GM10248 (cell line): ENCODE measurements around the gene PRKCB.
A peak's percentile ranks its signal among the peaks of the same experiment; 100 is the strongest.

ENCODE experiments used
- CTCF ChIA-PET: fragments of 300-600 bp; sonication (Branson Sonifier 250); formaldehyde crosslinking; extraction: SDS; loops from one replicate; lab custom pipeline; 2021; ENCODE audit warnings: antibody characterized with exemption; lab: Yijun Ruan, JAX
- POLR2A ChIA-PET: fragments of 350-650 bp; sonication (Branson Sonifier 250); formaldehyde crosslinking; extraction: SDS; loops from one replicate; lab custom pipeline; 2020; ENCODE audit warnings: antibody characterized with exemption; lab: Yijun Ruan, JAX
- DNase-seq: peaks from one replicate; pipeline ENCODE4 v3.0.0; 2012; ENCODE audit errors: extremely low spot score
- TF ChIP-seq, protein P1 (sequence below): IDR thresholded peaks from 2 replicates; pipeline ENCODE4 v1.5.1; 2012; ENCODE audit warnings: mild to moderate bottlenecking, low read depth; ENCODE audit errors: extremely low read depth, missing control alignments, control extremely low read depth

The PRKCB gene

GRCh38 chr16:23874613-23875294, 39.0 kb downstream of the PRKCB start:
- TF ChIP-seq, protein P1, sequence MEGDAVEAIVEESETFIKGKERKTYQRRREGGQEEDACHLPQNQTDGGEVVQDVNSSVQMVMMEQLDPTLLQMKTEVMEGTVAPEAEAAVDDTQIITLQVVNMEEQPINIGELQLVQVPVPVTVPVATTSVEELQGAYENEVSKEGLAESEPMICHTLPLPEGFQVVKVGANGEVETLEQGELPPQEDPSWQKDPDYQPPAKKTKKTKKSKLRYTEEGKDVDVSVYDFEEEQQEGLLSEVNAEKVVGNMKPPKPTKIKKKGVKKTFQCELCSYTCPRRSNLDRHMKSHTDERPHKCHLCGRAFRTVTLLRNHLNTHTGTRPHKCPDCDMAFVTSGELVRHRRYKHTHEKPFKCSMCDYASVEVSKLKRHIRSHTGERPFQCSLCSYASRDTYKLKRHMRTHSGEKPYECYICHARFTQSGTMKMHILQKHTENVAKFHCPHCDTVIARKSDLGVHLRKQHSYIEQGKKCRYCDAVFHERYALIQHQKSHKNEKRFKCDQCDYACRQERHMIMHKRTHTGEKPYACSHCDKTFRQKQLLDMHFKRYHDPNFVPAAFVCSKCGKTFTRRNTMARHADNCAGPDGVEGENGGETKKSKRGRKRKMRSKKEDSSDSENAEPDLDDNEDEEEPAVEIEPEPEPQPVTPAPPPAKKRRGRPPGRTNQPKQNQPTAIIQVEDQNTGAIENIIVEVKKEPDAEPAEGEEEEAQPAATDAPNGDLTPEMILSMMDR = no peak
- ChIA-PET CTCF (interaction anchor here (1.2 to 3.8 kb wide), 3 partner anchors 13 to 135 kb away, joined by 3 to 15 read pairs (median 6); no protein-coding TSS in a partner anchor), POLR2A (no interaction called here)
- DNase-seq = no peak

DNA sequence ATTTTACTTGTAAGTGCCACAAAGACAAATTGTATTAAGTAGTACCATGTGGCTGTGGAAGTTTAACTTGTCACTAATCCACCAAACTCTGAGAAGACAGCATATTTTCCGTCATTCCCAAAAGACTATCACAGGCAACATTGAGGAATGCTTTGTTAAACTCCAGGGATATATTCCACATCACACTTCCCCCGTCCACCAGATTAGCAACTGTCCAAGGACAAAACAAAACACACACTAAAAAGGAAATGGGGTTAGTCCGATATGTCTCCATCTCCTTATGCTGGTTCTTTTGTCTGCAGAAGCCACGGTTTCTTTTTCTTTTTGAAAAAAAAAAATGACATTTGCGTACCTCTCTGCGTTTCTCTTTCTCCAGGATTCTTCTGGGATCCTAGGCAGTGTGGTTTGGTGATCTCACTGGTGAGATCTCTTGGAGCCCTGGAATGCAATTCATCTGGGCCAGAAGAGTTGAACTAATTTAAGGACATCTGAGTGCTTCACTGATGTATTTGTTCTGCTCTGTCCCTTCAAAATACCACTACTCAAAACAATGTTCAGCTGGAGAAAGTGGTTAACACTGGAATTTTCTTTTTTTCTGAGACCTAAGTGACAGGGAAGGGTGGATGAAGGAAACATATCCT, 40.6 kb downstream of the PRKCB start:
- no peak for DNase-seq
- CTCF ChIA-PET = interaction anchor here (1.3 to 5.6 kb wide), 10 partner anchors 7 to 160 kb away, joined by 3 to 46 read pairs (median 8); no protein-coding TSS in a partner anchor
- POLR2A ChIA-PET = no interaction called here
- TF ChIP-seq, protein P1 = no peak

GRCh38 chr16:23877107-23878070, 41.6 kb downstream of the PRKCB start:
- TF ChIP-seq, protein P1 = peak; percentile 38
- ChIA-PET CTCF (interaction anchor here (0.6 to 5.6 kb wide), 24 partner anchors 8 to 704 kb away, joined by 3 to 46 read pairs (median 5); no protein-coding TSS in a partner anchor), POLR2A (no interaction called here)
- peak; percentile 17 for DNase-seq

GRCh38 chr16:23879735-23880373, 44.1 kb downstream of the PRKCB start:
- ChIA-PET POLR2A (interaction anchor here (0.7 kb wide), 1 partner anchor 15 kb away, joined by 4 read pairs; no protein-coding TSS in a partner anchor), CTCF (interaction anchor here (1.2 to 5.6 kb wide), 11 partner anchors 9 to 156 kb away, joined by 4 to 46 read pairs (median 6); no protein-coding TSS in a partner anchor)
- no peak for DNase-seq
- TF ChIP-seq, protein P1 = no peak

DNA sequence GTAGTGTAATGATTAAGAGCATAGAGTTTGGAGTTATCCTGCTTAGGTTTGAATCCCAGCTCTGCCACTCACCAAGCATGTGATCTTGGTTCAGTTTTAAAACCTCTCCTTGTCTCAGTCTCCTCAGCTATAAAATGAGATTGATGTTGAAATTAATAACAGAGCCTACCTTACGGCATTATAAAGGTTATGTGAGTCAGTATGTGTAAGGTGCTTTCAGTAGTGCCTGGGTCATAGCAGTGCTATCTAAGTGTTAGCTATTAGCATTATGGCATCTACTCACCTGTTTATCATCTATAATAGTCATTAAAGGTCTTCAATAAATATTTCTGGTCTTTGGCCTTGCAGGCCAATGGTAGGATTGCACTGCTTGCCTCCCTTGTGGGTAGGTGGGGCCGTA, 53.4 kb downstream of the PRKCB start:
- POLR2A ChIA-PET = no interaction called here
- CTCF ChIA-PET = interaction anchor here (1.2 to 1.9 kb wide), 2 partner anchors 11 to 121 kb away, joined by 6 to 11 read pairs; no protein-coding TSS in a partner anchor
- TF ChIP-seq, protein P1 = no peak
- no peak for DNase-seq
